Kidney (tissue), 14 donors: ENCODE results near the gene TPRA1. TPM values are rescaled to one million over a fixed set of nuclear protein-coding genes. Genes with fewer than 3 reads are reported as not detected.

Source experiments
- DNase-seq, 5 donors: peaks; one replicate each; pipeline ENCODE4 v3.0.0-alpha.2; 2013 to 2020
- FAIRE-seq: peaks from 2 replicates; lab custom pipeline; 2012; peaks lifted over from hg19 to GRCh38; lab: Jason Lieb, UNC
- H3K27ac ChIP-seq, 2 donors: one replicate each; pipeline ENCODE4 v1.7.0; 2013; ENCODE audit warnings: low read depth in 2 of 2, low read length in 2 of 2, inconsistent platforms in 1 of 2
- H3K27me3 ChIP-seq: one replicate; pipeline ENCODE4 v1.7.1; 2013; ENCODE audit warnings: low read length, inconsistent platforms; ENCODE audit not compliant: control insufficient read depth, insufficient read depth
- H3K36me3 ChIP-seq, 3 donors: one replicate each; pipeline versions ENCODE4 v1.7.0 to v1.7.1; 2013; ENCODE audit warnings: low read length in 3 of 3, control low read depth in 1 of 3, inconsistent platforms in 1 of 3; ENCODE audit not compliant: insufficient read depth in 3 of 3, control insufficient read depth in 2 of 3
- H3K4me1 ChIP-seq, 3 donors: one replicate each; pipeline versions ENCODE4 v1.7.0 to v1.7.1; 2013; ENCODE audit warnings: low read length in 3 of 3, inconsistent platforms in 1 of 3, low read depth in 1 of 3; ENCODE audit not compliant: control insufficient read depth in 2 of 3, insufficient read depth in 2 of 3
- H3K4me3 ChIP-seq, 3 donors: one replicate each; pipeline versions ENCODE4 v1.7.0 to v1.8.1; 2013; ENCODE audit warnings: low read length in 3 of 3, control low read depth in 1 of 3, inconsistent platforms in 1 of 3
- H3K9ac ChIP-seq, 3 donors: one replicate each; pipeline versions ENCODE4 v1.7.0 to v1.7.1; 2013; ENCODE audit warnings: low read length in 3 of 3, control low read depth in 1 of 3, inconsistent platforms in 1 of 3
- H3K9me3 ChIP-seq, 3 donors: one replicate each; pipeline versions ENCODE4 v1.7.0 to v1.7.1; 2013; ENCODE audit warnings: low read length in 3 of 3, control low read depth in 1 of 3, inconsistent platforms in 1 of 3; ENCODE audit not compliant: control insufficient read depth in 2 of 3, insufficient read depth in 1 of 3
- CTCF ChIP-seq: IDR thresholded peaks from 3 replicates; pipeline ENCODE4 v1.5.1; 2012; ENCODE audit warnings: mild to moderate bottlenecking, moderate library complexity, borderline replicate concordance; ENCODE audit not compliant: insufficient read depth; ENCODE audit errors: extremely low read depth
- intact Hi-C: fragments of 100-400 bp; cut with DNase I; formaldehyde crosslinking; loops from one replicate; pipeline ENCODE4 v1.11.1; 2022
- polyA plus RNA-seq: library from polyadenylated mRNA; stranded (reverse); fragments of 350-450 nt; fragmentation: Illumina TruSeq; extraction: RNeasy Lipid Tissue Mini Kit (QIAGEN cat#74804); gene quantifications from one replicate; pipeline ENCODE4 v1.2.3, GENCODE V29; 2014; ENCODE audit warnings: low read depth, low replicate concordance; ENCODE audit not compliant: insufficient read depth
- total RNA-seq: library from RNA; stranded (reverse); fragmentation: NEBNext Ultra II Directional; extraction: Animal tissue kit (Norgen Biotek cat#: 25700); gene quantifications from one replicate; pipeline ENCODE4 v1.2.1, GENCODE V29; 2021
- donor health status: control.
- donor health status: control.
- donor health status: control.
- donor health status: control.
- donor health status: control.
- donor health status: DM: yes; HTN: yes; CAD: no.
- donor health status: Normal renal cell carcinoma (clear cell type).

The TPRA1 gene
- total and polyA plus RNA-seq, 2 donors from 2014 or later: 35.4 to 36.4 TPM

- FAIRE-seq (no peak), DNase-seq (peak in 1 of 5 donors; percentile 14)
- H3K9ac ChIP-seq: no peak overlapping the region
- no peak overlapping the region for H3K27ac ChIP-seq
- no peak overlapping the region for H3K4me3 ChIP-seq
- TF ChIP-seq CTCF: no peak
- no peaks in the 10 kb centered on the region for H3K4me1 ChIP-seq
- intact Hi-C loops: no loop called here
- no peaks in the 10 kb centered on the region for H3K27me3 ChIP-seq
- peaks cover 2 to 13% (median 6%) of the 10 kb centered on the region in 3 donors for H3K36me3 ChIP-seq
- no peaks in the 10 kb centered on the region for H3K9me3 ChIP-seq
Measured at GRCh38 chr3:127610105-127610504, 19.6 kb upstream of the TPRA1 start.

- Histone ChIP-seq H3K36me3 (peaks cover 2 to 13% (median 6%) of the 10 kb centered on the region in 3 donors), H3K9ac (no peak overlapping the region), H3K27me3 (no peaks in the 10 kb centered on the region), H3K27ac (no peak overlapping the region), H3K4me3 (no peak overlapping the region), H3K9me3 (no peaks in the 10 kb centered on the region), H3K4me1 (no peaks in the 10 kb centered on the region)
- DNase-seq (peak in 1 of 5 donors; percentile 63), FAIRE-seq (no peak)
- intact Hi-C loops: no loop called here
- no peak for TF ChIP-seq CTCF
Measured at GRCh38 chr3:127608362-127608718, 17.8 kb upstream of the TPRA1 start.

- DNase-seq: no peak
- no peak for FAIRE-seq
- no peaks in the 10 kb centered on the region for H3K9me3 ChIP-seq
- H3K4me3 ChIP-seq: no peak overlapping the region
- H3K27ac ChIP-seq: no peak overlapping the region
- TF ChIP-seq CTCF: no peak
- intact Hi-C loops: no loop called here
- H3K4me1 ChIP-seq: no peaks in the 10 kb centered on the region
- no peak overlapping the region for H3K9ac ChIP-seq
- H3K36me3 ChIP-seq: peaks cover 2 to 13% (median 6%) of the 10 kb centered on the region in 3 donors
- no peaks in the 10 kb centered on the region for H3K27me3 ChIP-seq
Measured at GRCh38 chr3:127607675-127608361, 17.3 kb upstream of the TPRA1 start.
